GM21360 (cell line): ENCODE results near the gene GOLGA3.
"Not testable (repeated sequence)": the region's sequence is repeated elsewhere in the genome, so short reads cannot be mapped to it uniquely, and the experiment has no call there.

ENCODE experiments used
- ATAC-seq: cut with Tn5 transposase; IDR thresholded peaks from one replicate; pipeline ENCODE4 v1.9.1; 2021; ENCODE audit warnings: mild to moderate bottlenecking, moderate library complexity; ENCODE audit not compliant: unreplicated experiment

Gene GOLGA3

DNA sequence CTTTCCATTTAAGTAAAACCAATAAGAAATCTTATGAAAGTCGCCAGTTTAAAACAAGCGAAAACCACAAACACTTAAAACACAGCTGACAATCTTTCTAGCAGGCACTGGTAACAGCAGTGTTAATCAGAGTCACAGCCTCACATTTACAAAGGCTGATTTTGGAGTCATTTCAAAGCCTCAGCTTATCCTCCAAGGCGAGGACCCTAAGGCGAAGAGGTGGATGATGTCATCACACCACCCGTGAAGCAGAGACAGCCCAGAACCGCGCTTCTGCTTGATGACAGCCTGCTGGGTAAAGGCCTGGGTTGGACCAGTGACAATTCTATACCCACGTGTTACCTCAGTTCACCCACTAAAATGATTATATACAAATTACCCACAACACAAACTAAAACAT is 10.1 kb downstream of the GOLGA3 start:
- ATAC-seq: no peak

DNA sequence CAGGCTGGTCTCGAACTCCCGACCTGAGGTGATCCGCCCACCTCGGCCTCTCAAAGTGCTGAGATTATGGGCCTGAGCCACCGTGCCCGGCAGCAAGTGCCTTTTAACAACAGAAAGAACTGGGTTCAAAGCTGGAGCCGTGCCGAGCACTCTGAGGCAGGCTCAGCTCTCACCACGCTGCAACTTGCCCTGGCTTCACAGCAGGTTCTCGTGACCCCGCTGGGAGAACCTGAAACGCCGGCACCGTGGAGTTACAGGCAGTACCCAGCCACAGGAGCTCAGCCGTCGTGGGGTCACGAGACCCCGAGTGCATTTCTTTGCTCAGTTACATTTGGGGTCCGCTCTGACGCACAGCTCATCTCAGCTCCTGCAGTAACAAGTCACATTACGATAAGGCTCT is 14.4 kb downstream of the GOLGA3 start:
- no peak for ATAC-seq

DNA sequence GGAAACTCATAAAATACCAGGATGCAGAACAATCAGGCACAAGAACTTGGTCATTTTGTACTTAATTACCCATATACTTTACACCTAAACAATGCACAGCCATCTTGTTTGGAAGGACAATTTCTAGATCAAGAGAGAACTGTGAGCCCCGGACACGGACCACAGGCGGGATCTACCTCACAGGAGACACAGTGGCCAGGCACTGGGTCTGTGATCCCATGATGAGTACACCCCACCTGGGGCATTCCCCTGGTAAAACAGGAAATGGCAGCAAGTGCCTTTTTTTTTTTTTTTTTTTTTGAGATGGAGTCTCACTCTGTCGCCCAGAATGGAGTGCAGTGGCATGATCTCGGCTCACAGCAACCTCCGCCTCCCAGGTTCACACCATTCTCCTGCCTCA is 15.2 kb downstream of the GOLGA3 start:
- no peak for ATAC-seq

DNA sequence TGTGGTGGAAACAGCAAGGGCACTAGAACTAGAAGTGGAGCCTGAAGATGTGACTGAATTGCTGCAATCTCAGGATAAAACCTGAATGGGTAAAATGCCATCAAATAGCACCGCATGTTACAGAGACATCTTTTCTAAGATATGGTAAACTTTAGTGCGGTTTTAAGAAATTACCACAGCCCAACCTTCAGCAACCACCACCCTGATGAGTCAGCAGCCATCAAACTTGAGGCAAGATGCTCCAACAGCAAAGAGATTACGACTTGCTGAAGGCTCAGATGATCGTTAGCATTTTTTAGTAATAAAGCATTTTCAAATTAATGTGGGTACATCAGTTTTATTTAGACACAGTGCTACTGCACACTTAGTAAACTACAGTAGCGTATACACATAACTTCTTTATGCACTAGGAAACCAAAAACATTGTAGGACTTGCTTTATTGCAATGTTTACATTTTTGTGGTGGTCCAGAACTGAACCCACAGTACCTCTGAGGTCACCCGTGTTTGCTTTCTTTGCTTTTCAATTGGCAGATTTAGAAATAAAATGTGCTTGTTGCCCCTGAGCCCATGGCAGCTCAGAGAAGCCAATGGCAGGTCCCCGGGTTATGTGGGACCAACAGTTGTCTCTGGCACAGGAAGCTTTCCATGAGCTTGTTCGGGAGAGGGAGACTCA is 15.9 kb downstream of the GOLGA3 start:
- no peak for ATAC-seq

DNA sequence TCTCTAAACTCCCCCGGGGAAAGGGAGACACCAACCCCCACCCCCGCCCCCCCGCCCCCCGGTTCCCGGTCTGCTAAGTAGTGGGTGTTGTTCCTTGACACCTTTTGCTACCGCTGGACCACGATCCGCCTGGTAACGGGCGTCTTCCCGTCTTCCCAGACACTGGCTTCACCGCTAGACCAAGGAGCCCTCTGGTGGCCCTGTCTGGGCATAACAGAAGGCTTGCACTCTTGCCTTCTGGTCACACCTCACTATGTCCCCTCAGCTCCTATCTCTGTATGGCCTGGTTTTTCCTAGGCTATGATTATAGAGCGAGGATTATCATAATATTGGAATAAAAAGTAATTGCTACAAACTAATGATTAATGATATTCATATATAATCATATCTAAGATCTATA is 19.3 kb downstream of the GOLGA3 start:
- ATAC-seq: not testable (repeated sequence)

DNA sequence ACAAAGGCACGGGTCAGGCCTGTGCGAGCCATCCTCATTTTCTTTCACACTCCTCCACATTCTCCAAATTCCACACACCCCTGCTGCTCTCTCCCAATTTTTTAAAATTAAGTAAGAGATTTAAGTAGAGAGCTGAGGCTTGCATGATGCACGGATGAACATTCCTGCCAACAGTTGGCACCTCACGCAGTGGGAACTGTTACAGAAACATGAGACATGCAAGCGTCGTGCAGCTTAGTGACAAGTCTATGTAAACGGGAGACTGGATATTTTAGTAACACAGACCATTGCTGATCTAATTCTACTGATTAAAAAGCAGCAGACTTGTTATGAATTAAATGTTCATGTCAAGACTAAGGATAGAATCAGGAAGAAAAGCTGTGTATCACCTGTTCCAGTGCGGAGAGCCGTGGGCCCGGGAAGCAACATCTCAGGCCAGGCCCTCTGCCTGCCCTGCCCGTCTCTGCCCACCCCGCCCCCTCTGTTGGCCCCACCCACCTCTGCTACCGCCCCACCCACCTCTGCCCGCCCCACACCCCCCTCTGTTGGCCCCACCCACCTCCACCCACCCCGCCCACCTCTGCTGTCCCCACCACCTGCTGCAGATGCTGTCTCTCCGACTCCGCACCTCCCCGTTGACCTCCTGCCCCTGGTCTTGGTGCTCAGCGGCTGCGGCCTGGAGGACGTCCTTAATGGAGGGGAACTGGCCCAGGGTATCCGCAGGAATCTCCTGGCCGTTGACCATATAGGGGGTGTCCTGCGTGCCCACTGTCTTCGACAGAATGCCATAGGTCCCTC is 21.2 kb downstream of the GOLGA3 start:
- no peak for ATAC-seq

DNA sequence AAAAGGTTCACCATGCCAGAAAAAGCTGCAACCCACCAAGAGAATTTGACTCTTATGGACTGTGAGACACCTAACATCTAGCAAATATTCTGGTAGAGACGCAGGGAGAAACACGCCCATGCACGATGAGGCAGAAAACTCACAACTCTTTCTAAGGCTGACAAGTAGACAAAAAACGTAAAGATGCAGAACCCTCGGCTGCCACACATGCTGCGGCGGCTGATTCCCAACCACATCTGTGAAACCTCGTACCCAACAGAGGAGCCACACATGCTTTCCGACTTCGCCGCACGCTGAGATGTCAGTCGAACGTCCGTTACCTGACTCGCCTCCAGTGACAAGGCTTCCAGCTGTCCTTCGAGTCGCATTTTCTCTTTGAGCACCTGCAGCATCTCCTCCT is 21.8 kb downstream of the GOLGA3 start:
- ATAC-seq: no peak

DNA sequence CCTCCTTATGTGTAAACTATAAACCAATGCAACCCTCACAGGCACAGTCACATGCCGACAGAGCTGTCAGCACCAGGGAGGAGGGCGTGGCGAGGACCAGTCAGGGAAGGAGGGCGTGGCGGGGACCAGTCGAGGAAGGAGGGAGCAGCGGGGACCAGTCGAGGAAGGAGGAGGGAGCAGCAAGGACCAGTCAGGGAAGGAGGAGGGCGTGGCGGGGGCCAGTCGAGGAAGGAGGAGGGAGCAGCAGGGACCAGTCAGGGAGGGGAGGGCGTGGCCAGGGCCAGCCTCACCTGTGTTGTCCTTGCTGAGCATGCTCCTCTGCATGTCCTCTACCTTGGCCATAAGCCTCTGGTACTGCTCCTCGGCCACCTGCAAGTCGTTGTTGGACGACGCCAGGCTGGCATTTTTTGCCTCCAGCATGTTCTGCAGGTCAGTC is 24.2 kb downstream of the GOLGA3 start:
- ATAC-seq: no peak

DNA sequence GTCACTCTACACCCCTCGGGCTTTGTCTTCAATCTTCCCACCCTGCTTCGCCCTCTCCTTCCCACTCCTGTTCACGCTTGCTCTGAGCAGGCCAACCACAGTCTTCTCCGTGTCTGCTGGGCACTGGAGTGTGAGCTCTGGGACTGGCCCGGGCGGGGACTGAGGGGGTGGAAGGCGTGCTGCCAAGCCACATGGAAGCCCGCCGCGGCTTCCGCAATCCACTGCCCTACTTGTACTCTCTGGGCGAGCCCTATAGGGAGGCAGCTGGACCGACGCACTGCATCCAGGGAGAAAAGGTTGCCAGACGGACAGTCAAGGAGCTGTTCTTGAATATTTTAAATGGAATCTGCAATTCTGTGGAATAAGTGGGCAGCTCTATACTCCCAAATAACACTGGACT is 24.8 kb downstream of the GOLGA3 start:
- ATAC-seq: no peak

DNA sequence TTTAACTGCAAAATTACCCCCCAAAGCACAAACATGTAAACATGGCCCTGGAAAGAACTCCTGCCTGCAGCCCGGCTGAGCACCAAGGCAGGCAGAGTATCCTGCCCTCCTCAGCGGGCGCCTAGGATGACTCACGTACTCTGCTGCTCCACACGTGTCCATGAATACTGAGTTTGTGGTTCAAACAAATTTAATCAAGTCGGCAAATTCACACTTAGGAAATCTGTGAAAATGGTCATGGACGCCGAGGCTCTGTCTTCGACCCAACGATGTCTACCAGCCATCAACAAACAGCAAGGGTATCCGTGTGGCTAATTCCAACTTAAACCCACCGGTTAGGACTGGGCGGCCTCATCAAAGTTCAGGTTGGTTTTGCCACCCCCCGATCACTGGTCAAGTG is 25.5 kb downstream of the GOLGA3 start:
- no peak for ATAC-seq

DNA sequence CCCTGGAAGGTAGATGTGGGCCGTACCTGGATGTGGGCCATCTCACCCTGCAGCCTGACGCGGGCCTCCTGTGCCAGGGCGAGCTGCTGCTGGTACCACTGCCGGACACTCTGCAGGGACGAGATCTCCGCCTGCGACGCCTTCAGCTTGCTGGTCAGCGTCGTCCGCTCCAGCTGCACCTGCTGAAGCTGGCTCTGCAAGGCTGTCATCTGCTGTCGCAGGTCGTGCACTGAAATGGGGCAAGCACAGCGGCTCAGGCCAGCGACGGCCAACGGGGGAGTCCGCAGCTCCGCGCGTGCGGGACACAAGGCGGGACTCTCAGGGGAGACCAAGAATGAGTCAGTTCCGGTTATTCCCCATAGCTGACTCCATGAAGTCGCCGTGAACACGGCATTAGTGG is 26.9 kb downstream of the GOLGA3 start:
- ATAC-seq: no peak

- ATAC-seq: no peak
Measured at GRCh38 chr12:132798836-132799235, 29.8 kb downstream of the GOLGA3 start.

DNA sequence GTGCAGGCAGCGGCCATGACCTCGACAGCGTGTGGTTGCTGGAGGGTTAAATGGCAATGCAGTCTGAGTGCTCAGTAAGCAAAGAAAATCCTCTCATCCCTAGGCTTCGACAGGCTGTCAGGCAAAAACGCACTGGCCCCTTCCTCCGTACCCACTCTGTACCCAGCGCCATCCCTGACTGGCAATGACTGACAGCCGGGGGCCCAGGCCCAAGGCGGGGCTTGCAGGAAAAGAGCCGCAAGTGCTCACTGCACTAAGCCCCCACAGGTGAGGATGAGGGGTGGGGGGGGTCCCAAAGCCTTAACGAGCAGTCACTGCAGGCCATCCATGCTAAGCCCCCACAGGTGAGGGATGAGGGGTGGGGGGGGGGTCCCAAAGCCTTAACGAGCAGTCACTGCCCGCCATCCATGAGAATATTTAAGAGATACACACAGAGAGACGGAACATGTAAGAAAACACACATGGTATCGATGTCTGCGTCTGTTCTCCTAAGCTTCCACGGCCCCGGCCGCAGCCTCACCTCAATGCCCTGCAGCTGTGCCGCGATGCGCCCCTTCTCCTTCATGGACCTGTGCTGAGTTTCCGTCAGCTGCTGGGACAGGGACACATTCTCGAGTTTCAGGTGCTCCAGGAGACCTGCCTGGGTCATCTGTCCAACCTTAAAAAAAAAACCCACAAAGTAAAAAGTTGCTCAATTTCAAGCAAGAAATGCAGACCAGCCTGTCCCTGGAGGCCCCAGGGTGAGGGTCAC is 30.7 kb downstream of the GOLGA3 start:
- no peak for ATAC-seq

DNA sequence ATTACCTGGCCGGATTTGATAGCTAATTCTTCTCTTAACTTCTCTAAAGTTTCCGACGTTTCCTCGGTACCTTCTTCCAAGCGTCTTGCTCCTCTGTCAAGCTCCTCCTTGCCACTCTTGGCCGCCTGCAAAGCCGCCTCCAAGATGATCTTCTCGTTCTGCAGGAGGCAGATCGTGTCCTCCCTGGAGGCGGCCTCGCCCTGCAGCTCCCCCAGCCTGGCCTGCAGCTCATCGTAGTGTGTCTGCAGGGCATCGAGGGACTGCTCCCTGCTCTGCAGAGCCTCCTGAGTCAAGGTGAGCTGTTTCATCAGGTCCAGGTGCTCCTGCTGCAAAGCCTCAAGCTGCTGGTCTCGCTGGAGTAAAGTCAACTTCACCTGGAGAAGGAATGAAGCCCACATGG is 32.8 kb downstream of the GOLGA3 start:
- ATAC-seq: no peak

- ATAC-seq: not testable (repeated sequence)
Measured at GRCh38 chr12:132791940-132792339, 36.7 kb downstream of the GOLGA3 start.

DNA sequence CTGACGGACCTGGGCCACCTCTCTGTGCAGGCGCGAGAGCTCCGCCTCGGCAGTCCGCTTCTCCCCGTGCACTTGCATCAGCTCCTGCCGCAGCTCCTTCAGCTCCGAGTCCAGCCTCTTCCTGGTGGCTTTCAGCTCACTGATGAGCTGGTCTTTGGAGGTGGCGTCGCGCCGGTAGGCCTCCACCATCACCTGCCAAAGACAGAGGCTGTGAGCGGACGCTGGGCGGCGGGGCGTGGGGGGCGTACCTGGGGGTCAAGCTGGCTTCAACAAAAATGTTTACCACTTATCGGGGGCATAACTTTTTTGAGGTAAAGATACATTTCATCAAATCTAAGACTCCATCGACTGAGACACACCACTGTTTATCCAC is 39.6 kb downstream of the GOLGA3 start:
- no peak for ATAC-seq

DNA sequence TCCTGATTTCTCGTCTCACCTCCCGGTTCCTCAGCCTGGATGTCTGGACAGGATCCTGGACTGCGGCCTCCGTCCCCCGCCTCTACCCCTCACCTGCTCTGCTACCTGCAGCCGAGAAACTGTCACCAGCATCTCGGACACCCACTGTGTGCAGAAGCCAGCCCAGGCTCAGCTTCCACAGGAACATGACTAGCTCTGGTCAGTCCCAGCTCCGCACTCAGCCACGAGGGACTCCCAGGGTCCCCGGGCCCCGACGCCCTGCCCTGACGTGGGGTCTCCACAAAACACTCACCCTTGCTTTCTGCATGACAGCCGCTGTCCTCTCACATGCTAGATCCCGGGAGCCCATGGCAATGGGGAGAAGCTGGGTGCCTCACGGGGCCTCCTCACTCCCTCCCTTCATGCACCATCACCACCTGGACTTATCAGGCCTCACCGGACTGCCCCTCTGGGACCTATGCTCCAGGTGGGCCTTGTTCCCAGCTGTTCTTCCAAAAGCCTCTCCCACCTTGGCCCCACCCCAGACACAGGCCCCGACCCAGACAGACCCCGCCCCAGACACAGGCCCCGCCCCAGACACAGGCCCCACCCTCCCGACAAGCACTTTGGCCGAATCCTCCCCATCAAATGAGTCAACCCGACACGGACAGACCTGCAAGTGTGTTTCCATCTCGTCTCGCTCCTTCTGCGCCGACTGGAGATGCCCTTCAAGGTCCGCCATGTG is 40.1 kb downstream of the GOLGA3 start:
- no peak for ATAC-seq

- ATAC-seq: no peak
Measured at GRCh38 chr12:132787877-132788276, 40.8 kb downstream of the GOLGA3 start.

GRCh38 chr12:132786192-132786591 is 42.5 kb downstream of the GOLGA3 start:
- ATAC-seq: no peak

GRCh38 chr12:132784580-132784979 is 44.1 kb downstream of the GOLGA3 start:
- ATAC-seq: no peak

- ATAC-seq: no peak
Measured at GRCh38 chr12:132783917-132784531, 44.6 kb downstream of the GOLGA3 start.
